K562 treated with DMSO at 1 percent for 48 hours (cell line): ENCODE results near the gene PRR33. TPM values are rescaled to one million over a fixed set of nuclear protein-coding genes. Genes with fewer than 3 reads are reported as not detected.

Experiments used
- total RNA-seq: library from RNA; unstranded; fragments of 300-600 nt; gene quantifications from 2 replicates; pipeline ENCODE4 v1.2.3, GENCODE V29; 2022; ENCODE audit warnings: low replicate concordance; ENCODE audit errors: extremely low read depth

The PRR33 gene
- not detected in 2 replicates for total RNA-seq

DNA sequence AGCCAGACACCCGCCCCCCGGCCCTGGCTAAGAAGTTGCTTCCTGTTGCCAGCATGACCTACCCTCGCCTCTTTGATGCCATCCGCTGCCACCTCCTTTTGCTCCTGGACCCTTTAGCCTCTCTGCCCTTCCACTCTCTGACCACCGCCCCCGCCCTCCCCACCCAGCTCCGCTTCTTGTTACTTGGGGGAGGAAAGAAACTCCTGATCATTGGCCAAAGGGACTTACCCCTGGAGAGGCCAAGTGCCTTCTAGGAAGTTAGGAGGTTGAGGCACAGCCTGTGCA lies at the start of gene PRR33:
Gene PRR33, minus strand, starts transcription at position 65 of the 285 bp plus-strand sequence. CDS start 1,311 bp downstream, outside the sequence.

DNA sequence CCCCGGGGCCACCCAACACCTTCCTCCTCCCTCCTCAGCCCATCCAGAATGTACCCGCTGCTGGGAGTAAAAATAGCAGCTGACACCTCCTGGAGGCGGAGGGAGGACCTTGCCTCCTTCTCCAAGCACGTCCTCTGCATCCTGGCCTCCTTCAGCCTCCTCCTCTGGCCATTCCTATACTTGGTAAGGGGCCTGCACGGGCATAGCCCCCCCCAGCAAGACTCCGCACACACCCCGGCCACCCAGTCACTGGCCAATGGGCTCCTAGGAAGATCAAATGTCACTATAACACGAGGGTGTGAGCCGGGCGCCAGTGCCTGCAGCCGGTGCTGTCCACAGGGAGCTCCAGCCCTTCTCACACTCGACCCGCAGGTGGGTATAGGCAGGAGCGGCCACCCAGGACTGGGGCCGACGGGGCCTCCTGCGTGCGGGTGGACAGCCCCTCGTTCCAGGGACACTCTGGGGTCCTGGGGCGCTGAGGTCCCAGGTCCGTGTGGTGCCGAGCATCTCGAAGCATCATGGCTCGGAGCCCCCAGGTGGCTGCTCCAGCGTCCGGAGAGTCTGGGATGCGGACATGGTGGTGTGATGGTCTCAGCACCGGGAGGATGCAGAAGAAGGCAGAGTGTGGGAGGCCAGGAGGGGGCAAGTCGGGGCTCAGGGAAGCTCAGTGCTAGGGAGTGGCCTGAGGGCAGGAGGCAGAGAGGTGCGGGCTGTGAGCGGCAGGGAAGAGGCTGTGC lies 27.9 kb upstream of the PRR33 start, which contains the start of gene TNNT3:
Gene TNNT3, plus strand, starts transcription at position 313 of the 737 bp plus-strand sequence. CDS start 3,172 bp downstream, outside the sequence.

DNA sequence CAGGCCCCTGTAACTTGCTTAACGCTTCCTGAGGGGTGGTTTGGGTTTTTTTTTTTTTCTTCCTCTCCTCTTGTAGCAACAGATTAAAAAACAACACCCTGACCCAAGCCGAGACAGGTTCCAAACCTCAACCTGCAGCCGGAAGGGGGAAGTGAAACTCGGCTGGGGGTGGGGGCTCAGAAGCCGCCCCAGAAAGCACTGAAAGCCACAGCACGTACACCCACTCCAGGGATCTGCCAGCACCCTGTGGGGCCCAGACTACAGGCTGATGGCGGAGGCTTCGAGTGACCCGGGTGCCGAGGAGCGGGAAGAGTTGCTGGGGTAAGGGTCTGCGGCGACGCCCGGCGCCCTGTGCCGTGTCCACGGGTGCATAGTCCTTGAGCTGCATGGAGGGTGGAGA lies 38.8 kb downstream of the PRR33 start, which contains the start of gene LSP1:
Gene LSP1, plus strand, starts transcription at position 208 of the 400 bp plus-strand sequence. Its CDS starts 61 bp downstream, at position 269.

DNA sequence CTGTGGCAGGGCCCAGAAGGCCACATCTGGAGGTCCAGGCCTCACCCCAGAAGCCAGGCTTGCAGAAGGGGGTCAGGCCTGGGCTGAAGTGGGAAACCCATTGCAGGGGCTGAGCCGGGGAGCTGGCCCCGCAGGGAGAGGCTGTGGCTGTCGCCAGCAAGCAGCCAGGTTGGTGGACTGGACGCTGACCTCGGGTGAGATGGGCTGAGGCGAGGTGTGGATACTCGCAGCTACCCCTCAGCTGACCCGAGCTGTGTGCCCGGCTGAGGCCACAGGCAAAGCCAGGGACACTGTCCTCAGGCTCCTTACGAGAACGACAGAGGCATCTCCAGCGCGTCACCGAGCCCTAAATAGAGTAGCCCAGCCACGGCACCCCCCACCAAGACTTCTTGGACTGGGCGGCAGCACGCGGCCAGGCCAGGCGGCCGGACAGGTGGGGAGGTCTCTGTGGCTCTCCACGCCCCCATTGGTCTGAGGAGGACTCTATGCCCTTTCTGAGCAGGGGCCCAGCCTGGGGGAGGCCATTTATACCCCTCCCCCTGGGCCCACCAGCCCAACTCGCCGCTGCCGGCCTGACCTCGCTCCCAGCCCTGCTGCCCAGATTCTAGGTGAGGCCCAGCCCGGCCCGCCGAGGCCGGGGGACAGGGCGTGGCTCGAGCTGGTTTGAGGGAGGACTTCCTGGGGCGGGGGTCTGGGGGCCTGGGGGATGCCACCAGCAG lies 53.1 kb downstream of the PRR33 start, which contains the start of gene TNNI2:
Gene TNNI2, plus strand, starts transcription at position 556 of the 719 bp plus-strand sequence. CDS start 716 bp downstream, outside the sequence.

Other genes starting within 250 kb of the PRR33 start
- not detected in 2 replicates for gene KRTAP5-6, start 194.7 kb downstream of the PRR33 start, total RNA-seq
- not detected in 2 replicates for gene IFITM10, start 141.3 kb downstream of the PRR33 start, total RNA-seq
- gene CTSD, start 128.0 kb downstream of the PRR33 start, total RNA-seq: 390 and 1,266 TPM in 2 replicates
- not detected in 2 replicates for gene SYT8, start 56.9 kb downstream of the PRR33 start, total RNA-seq
- not detected in 2 replicates for gene TNNI2, start 52.9 kb downstream of the PRR33 start, total RNA-seq
- not detected in 2 replicates for gene LSP1, start 38.8 kb downstream of the PRR33 start, total RNA-seq
- gene TNNT3, start 27.8 kb upstream of the PRR33 start, total RNA-seq: not detected in 2 replicates
- not detected in 2 replicates for gene MRPL23, start 55.4 kb upstream of the PRR33 start, total RNA-seq
- gene H19, start 105.9 kb upstream of the PRR33 start, total RNA-seq: not detected in 2 replicates
- not detected in 2 replicates for gene IGF2, start 247.5 kb upstream of the PRR33 start, total RNA-seq